Measurements from ENCODE around the gene ALDOA.

ALDOA gene

DNA sequence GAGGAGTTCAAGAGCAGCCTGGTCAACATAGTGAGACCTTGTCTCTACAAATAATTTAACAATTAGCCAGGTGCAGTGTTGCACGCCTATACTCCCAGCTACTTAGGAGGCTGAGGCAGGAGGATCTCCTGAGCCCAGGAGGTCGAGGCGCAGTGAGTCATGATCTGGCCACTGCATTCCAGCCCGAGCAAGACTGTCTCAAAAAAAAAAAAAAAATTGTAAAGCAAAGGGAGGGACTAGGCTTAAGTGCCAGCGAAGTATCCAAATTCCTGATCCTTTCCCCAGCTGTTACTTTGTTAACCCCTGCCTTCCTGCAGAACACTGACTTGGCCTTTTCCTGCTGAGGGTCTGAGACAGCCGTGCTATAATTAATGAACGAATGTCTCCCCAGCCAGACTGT, 45.1 kb downstream of the ALDOA start:
- H3K4me1 ChIP-seq (ENCODE audit: control insufficient read depth, low read length): peaks cover 22% of the 10 kb centered on the region
- no peaks in the 10 kb centered on the region for H4K20me1 ChIP-seq (ENCODE audit: control insufficient read depth, insufficient read depth, low read depth, low read length)
- H3K27ac ChIP-seq (ENCODE audit: low read depth, low read length): no peak overlapping the region
- H3K27me3 ChIP-seq (ENCODE audit: control insufficient read depth, low read length): no peaks in the 10 kb centered on the region
- no peaks in the 10 kb centered on the region for H3K9me3 ChIP-seq (ENCODE audit: control insufficient read depth, insufficient read depth, low read length)
- H3K4me3 ChIP-seq (ENCODE audit: low read length): no peak overlapping the region
- H3K36me3 ChIP-seq (ENCODE audit: control insufficient read depth, low read length): peaks cover 3% of the 10 kb centered on the region; the same call in 1 of the 2 replicates
- no peak for TF ChIP-seq EZH2phosphoT487 (IDR thresholded peaks at IDR 0.05; ENCODE audit: borderline replicate concordance, low read length)
- TF ChIP-seq, protein P1, sequence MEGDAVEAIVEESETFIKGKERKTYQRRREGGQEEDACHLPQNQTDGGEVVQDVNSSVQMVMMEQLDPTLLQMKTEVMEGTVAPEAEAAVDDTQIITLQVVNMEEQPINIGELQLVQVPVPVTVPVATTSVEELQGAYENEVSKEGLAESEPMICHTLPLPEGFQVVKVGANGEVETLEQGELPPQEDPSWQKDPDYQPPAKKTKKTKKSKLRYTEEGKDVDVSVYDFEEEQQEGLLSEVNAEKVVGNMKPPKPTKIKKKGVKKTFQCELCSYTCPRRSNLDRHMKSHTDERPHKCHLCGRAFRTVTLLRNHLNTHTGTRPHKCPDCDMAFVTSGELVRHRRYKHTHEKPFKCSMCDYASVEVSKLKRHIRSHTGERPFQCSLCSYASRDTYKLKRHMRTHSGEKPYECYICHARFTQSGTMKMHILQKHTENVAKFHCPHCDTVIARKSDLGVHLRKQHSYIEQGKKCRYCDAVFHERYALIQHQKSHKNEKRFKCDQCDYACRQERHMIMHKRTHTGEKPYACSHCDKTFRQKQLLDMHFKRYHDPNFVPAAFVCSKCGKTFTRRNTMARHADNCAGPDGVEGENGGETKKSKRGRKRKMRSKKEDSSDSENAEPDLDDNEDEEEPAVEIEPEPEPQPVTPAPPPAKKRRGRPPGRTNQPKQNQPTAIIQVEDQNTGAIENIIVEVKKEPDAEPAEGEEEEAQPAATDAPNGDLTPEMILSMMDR (IDR thresholded peaks at IDR 0.05; ENCODE audit: low read depth, low read length, poor library complexity, severe bottlenecking): no peak
- no peaks in the 10 kb centered on the region for H3F3A ChIP-seq (ENCODE audit: control insufficient read depth, insufficient read depth)
- no peaks in the 10 kb centered on the region for H3K9me2 ChIP-seq (replicated peaks; ENCODE audit: control insufficient read depth, low read length)
- H3K79me2 ChIP-seq (ENCODE audit: control insufficient read depth, low read length): no peaks in the 10 kb centered on the region
- H3K4me2 ChIP-seq (ENCODE audit: low read length): no peak overlapping the region

DNA sequence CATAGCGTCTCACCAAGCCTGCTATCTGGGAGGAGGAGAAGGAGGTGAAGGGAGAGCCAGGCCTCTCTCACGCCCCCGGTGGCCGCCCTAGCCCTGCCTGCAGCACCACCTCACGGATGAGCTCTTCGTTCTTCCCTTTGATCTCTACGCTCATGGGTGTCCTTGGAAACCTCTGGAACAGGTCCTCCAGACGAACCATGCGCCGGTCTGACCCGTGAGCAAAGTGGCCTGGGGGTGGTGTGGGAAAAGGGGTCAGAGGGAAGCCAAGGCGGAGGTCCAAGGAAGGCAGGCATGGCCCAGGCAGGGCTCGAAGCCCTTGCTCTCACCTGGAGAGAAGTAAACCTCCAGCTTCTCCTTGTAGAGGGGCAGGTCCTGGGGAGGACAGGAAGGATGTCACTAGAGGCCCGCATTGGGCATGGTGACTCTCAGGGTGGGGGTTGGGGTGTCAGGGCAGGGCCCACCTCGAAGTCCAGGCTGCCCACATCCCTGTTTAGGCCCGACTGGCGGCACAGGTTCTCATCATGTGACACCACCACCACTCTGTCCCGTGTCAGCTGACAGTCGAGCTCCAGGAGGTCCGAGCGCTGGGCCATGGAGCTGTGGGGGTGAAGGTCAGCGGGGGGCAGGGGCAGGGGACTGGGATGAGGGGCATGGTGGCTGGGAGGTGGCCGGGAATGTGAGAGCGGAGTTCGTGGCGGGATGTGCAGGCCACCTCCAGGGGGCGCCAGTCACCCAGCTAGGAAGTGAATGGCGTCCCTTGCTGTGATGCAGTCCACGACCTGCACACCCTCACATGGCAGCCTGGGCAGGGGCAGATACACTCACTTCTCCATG, 46.9 kb downstream of the ALDOA start:
- no peaks in the 10 kb centered on the region for H4K20me1 ChIP-seq (ENCODE audit: control insufficient read depth, insufficient read depth, low read depth, low read length)
- H3K27ac ChIP-seq (ENCODE audit: low read depth, low read length): no peak overlapping the region
- no peaks in the 10 kb centered on the region for H3K9me2 ChIP-seq (replicated peaks; ENCODE audit: control insufficient read depth, low read length)
- no peaks in the 10 kb centered on the region for H3K9me3 ChIP-seq (ENCODE audit: control insufficient read depth, insufficient read depth, low read length)
- peak overlapping the region; percentile 21; the same call in 1 of the 2 replicates for H3K4me2 ChIP-seq (ENCODE audit: low read length)
- no peaks in the 10 kb centered on the region for H3K27me3 ChIP-seq (ENCODE audit: control insufficient read depth, low read length)
- no peaks in the 10 kb centered on the region for H3F3A ChIP-seq (ENCODE audit: control insufficient read depth, insufficient read depth)
- peaks cover 12% of the 10 kb centered on the region for H3K36me3 ChIP-seq (ENCODE audit: control insufficient read depth, low read length)
- no peak overlapping the region for H3K4me3 ChIP-seq (ENCODE audit: low read length)
- no peaks in the 10 kb centered on the region for H3K79me2 ChIP-seq (ENCODE audit: control insufficient read depth, low read length)
- no peak for TF ChIP-seq EZH2phosphoT487 (IDR thresholded peaks at IDR 0.05; ENCODE audit: borderline replicate concordance, low read length)
- TF ChIP-seq, protein P1 (IDR thresholded peaks at IDR 0.05; ENCODE audit: low read depth, low read length, poor library complexity, severe bottlenecking): peak; percentile 92
- H3K4me1 ChIP-seq (ENCODE audit: control insufficient read depth, low read length): peaks cover 22% of the 10 kb centered on the region

DNA sequence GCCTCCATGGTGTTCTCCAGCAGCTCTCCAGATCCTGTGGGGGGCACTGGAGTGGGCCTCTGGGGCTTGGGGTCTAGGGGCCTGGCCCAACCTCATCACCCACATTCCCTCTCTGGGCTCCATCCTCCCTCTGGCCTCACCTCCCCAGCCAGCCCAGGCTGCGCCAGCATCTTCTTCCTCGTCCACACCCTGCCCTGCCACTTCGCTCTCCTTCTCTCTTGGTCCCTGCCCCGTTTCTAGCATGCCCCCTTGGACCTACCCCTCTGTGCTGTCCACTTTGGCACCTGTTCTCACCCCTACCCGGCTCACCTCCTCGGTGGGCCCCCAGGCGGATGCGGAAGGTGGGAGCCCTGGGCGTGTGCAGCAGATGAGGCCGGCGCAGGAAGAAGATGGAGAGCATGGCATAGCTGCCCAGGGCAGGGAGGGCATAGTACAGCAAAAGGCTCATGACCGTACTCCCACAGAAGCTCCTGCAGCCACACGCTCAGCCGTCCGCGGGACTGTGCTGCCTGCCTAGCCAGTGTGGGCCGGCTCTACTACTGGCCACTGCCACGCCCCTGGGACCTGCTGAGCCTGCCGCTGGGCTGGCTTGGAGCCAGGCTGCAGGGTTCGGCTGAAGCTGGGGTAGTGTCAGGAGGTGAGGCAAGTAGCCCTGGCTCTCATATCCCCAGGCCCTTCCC, 47.6 kb downstream of the ALDOA start, which contains the start of gene GDPD3:
GDPD3 (minus strand) TSS at position 507 of the 680 bp plus-strand sequence; CDS start at position 448, 59 bp downstream.
- Histone ChIP-seq H3K27me3 (ENCODE audit: control insufficient read depth, low read length) (no peaks in the 10 kb centered on the region), H3K79me2 (ENCODE audit: control insufficient read depth, low read length) (no peaks in the 10 kb centered on the region), H3K9me3 (ENCODE audit: control insufficient read depth, insufficient read depth, low read length) (no peaks in the 10 kb centered on the region), H3K9me2 (replicated peaks; ENCODE audit: control insufficient read depth, low read length) (no peaks in the 10 kb centered on the region), H3F3A (ENCODE audit: control insufficient read depth, insufficient read depth) (no peaks in the 10 kb centered on the region), H4K20me1 (ENCODE audit: control insufficient read depth, insufficient read depth, low read depth, low read length) (no peaks in the 10 kb centered on the region), H3K27ac (ENCODE audit: low read depth, low read length) (no peak within 1 kb of the TSS), H3K4me2 (ENCODE audit: low read length) (peak within 1 kb of the TSS; percentile 21; the same call in 1 of the 2 replicates), H3K4me3 (ENCODE audit: low read length) (no peak within 1 kb of the TSS), H3K4me1 (ENCODE audit: control insufficient read depth, low read length) (peaks cover 22% of the 10 kb centered on the region), H3K36me3 (ENCODE audit: control insufficient read depth, low read length) (peaks cover 20% of the 10 kb centered on the region)
- TF ChIP-seq, protein P1 (IDR thresholded peaks at IDR 0.05; ENCODE audit: low read depth, low read length, poor library complexity, severe bottlenecking): no peak
- TF ChIP-seq EZH2phosphoT487 (IDR thresholded peaks at IDR 0.05; ENCODE audit: borderline replicate concordance, low read length): no peak

Data from DOHH2 (cell line).